GM10847 (cell line): ENCODE measurements around the gene LPO.

Source experiments
- POLR2A ChIP-seq: IDR thresholded peaks from 2 replicates; pipeline ENCODE4 v1.6.1; 2011; ENCODE audit not compliant: insufficient read length; ENCODE audit errors: extremely low read depth

The LPO gene

DNA sequence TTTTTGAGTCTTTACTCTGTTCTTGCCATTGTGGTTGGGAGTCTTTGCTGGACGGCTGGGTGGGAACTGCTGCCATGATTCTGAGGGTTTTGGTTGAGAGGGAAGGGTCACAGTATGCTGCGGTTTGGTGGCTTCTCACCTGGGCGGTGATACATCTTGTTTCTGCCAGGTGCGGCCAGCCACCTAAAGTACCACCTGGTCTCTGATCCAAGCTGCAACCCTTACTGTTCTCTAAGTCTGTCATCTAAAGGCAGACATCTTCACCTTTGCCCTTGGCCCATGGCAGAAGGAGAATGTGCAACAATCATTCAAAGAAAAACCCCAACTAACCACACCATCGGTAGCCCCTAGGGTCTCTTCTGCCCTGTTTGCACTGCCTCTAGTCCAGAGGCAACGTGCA lies 62.0 kb downstream of the LPO start:
- TF ChIP-seq POLR2A, result no peak

DNA sequence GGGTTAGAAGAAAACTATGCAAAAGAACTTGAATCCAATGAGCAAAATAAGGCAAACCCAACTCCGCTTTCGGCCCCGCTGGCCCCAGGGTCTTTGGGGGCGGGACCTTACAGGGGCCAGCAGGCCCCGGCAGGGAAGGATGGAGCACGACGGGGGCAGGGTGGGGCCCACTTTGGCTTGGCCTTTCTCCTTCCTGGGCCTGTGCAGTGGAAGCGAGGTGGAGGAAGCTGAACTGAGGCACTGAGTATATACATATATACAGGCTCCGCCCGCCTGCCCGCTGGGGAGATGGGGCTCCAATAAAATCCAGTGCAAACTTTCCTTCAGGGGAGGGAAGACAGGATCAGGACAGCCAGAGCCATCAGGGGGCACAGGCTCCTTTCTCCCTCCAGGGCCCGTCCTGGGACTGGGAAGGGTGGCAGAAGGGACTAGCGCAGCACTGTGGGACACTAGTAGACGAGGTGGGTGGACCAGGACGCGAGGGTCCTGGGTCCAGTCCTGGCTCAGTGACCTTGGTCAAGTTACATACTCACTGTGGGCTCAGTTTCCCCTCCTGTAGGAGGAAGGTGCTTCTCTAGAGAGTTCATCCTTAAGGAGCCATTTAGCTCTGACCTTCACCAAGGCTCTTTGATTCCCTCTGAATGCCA lies 63.2 kb downstream of the LPO start:
- TF ChIP-seq POLR2A, result no peak

DNA sequence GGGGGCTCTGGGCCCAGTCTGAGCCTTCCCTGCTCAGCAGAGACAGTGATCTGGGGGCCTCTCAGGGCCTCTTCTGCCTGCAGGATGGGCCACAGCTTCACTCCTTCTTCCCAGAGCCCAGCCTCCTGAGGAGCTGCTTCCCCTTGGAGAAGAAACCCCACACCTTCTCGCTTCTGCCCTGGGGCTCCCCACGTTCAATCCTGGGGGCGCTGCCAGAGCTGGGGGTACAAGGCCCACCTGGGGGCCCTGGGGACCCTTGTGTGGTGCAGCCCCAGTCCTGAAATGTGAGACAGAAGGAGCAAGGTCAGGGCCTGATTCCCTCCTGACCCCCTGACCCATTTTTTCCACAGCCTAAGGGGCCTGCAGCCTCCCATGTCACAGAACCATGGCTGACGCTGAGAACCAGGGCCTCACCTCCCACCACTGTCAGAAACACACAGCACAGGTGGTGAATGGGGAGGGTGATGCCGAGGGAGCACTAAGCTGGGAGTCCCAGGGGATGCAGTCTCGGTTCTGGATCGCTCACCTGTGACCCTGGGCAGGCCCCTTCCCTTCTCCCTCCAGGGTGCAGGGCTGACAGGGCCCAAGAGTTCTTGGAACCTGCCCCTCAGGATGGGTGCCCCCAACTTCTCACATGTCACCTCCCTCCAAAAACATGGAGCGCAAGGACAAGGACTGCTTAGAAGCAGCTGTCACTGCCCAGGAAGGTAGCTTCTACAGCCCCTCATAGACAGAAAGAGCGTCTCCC lies 64.0 kb downstream of the LPO start:
- TF ChIP-seq POLR2A, result no peak

DNA sequence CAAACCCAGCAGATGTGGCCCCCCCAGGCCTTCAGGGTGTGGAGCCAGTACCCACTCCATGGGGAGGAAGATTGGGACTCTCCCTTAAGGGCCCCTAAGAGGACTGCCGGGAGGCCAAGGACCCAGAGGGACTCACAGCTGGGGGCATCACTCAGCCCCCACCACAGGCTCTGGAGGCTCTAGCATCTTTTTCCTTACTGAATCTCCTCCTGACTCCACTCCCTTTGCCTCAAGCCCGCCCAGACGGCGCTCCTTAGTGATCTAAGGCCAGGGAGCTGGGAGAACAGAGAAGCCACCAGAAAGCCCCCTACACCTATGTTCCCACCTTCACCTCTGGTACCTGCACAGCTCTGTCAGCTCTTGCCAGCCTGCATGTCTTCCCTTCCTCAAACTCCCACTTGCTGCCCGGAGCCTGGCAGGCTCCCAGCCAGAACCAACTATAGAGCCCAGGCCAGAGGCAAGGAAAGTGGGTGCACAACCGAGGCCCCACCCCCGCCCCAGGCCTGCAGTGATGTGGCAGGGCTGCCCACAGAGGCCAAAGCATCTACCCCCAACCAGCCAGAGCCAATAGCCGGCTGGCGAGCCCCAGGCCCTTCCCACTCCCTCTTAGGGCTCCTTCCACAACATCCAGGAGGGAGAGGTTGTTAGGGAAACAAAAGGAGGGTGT lies 64.7 kb downstream of the LPO start:
- no peak for TF ChIP-seq POLR2A

DNA sequence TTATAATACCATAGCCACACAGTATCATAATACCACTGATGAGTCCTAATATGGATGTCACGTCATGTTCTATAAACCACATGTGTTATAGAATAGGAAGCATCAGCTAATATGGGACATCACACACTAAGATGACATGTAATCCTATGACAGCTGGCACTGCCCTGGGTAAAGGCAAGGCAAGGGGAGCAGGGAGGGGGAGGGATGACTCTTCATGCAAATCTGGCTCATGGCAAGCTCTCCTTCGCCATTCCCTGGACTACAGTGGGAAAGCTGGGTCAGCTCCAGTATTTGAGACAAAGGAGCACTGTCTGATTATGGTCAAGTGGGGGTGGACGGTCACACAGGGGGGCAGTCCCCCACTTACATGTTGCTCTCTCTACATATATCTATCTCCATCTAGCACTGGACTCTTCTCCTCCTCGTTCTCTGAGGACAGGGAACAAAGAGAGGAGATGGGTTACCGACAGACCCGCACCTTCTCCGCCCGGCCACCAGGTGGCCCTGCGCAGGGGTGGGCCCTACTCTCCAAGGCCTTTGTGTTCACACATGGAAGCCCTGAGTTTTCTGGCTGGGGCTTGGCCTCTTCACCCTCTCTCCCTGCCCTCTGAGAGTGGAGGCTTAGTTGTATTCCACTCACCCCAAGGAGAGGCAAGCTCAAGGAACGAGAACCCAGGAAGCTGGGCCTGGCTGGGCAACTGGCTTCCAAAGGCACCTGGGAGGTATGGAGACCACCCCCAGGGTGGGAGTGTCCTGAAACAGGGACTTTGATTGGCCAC lies 65.8 kb downstream of the LPO start:
- TF ChIP-seq POLR2A, result no peak

DNA sequence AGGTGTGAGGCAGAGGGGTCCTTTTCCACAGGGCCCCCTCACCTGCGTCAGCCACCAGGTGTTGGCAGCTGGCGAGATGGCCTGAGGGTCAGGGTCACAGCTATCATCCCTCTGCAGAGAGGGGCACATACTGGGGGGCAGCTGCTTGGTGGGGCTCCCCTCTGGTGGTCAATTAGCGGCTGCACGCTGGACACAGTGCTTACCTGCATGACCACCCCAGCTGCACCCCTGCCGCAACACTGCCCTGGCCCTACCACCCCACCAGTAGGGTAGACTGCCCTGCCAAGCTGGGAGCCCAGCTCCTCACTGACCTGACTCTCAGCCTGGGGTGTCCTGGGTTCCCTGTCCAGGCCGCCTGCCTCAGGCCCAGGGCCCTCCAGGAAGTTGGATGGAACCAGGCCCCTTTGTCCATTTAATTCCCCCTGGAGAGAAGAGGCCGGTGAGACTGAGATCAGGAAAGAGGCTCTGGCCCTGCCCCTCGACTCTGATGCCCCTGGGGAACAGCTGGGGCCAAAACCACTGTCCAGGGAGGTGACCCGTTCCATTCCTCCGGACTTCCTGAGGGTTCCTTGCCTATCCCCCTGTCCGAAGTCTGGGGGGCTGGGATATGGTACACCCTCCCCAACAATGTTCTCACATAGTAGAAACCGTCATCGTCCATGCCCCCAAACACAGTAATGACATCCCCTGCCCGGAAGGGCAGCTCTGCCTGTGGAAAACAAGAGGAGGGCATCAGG lies 66.5 kb downstream of the LPO start:
- no peak for TF ChIP-seq POLR2A

DNA sequence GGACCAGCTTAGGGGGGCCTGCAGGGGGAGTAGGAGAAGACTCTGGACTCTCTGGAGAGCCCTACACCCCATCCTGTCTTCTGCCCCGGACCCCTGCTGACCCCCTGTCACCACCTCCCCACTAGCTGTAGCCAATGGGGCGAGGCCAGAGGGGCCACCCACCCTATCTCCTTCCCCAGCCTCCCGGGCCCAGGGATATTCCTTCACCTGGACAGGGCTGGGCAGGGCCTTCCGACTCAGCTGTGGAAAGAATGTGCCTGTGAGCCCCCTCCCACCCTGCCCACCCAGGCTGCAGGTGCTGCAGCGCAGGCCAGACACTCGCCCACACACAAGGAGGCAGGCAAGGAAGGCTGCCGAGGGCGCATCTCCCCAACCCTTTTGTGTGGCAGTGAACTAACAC lies 67.2 kb downstream of the LPO start:
- no peak for TF ChIP-seq POLR2A

DNA sequence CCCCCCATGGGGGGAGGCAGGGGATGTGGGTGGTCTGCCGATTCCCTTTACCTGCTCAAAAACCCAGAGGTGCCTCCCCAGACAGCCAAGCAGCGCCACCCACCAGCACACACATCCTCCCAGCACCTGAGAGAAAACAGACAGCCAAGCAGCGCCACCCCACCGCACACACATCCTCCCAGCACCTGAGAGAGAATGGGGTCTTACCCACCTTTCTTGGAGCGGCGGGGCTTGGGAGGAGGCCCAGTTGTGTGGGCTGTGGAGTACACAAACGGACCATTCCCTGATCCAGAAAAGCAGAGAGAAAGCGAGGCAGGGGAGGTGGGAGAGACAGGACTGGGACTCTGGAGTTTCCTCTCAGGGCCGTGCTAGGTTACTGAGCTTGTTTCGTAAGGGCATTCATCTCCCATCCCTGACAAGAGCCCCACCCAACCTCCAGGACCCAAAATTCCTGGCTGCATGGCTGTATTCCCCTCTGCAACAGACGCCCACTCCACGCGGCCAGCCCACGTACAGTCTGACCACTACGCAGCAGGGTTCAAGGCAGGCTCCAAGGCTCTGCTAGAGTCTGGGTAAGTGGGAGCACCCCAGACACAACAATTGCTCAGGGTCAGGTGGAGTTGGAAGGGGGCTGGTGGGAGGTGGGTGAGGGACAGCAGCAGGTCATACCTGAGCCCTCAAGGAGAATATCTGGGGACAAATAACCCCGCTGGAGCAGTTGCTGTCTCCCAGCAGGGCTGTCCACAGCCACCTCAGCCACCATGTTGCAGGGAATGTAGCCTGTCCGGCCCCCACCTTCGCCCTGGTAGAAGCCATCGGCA lies 68.0 kb downstream of the LPO start:
- no peak for TF ChIP-seq POLR2A

DNA sequence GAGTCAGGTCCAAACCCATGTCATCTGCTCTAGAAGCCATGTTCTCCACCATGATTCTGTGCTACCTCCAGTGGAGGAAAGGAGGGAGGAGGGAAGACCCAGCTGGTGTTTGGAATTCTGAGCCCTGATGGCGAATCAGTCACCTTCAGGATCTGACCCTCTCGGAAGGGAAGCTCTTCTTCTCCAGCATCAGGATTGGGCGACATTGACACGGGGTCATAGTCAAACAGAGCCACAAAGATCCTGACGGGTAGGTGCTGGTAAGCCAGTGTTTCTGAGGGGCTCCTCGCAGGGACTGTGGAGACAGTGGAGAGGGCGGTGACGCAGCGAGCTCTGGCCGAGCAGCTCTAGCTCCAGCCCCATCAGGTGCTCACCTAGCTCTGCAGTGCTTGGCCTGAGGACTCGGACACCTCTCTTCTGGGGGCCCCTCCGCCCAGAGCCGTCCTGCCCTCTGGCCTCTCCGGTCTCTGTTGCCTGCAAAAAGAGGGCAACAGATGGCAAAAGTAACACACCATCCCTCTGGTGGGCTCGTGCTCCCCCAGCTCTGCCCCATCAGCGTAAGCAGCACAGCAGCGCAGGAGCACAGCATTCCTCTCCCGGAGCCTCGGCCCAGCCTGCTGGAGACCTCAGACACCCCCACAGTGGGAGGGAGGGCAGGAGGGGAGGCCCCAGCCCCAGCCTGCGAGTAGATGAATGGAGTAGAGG lies 69.2 kb downstream of the LPO start:
- no peak for TF ChIP-seq POLR2A

DNA sequence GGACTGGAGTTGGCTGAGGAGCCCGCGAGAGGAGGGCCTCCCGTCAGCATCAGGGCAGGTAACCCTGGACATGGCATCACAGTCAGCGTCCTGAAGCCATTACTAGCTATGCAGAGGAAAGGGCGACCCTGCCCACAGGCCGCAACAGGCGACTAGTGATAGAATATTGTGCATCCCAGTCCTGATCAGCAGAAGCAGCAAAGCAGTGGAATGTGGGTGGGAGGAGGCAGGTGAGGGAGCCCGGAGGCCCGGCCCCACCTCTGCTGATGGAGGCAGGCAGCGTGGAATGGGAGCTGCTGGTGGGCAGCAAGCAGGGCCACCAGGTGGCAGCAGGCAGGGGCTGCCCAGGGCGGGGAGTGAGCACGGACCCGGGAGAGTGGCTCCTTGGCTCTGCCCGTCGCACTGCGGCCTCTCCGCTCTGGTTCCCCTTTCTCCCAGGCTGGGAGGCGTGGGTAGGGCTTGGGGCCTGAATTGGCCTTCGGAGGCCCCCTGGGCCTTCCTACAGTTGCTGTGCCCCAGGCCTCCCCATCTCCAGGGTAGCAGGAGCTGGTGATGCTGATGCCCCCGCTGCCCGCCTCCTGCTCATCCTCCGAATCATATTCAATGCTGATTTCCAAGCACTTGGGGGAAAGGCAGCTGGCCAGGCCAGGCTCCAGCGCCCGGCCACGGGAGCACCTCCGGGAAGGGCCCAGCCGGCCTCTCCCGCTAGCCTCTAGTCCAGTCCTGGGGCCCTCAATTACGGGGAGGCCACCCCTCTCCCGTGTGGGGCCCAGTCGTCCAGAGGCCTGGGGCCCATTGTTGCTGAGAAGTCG lies 70.0 kb downstream of the LPO start:
- TF ChIP-seq POLR2A, result no peak

DNA sequence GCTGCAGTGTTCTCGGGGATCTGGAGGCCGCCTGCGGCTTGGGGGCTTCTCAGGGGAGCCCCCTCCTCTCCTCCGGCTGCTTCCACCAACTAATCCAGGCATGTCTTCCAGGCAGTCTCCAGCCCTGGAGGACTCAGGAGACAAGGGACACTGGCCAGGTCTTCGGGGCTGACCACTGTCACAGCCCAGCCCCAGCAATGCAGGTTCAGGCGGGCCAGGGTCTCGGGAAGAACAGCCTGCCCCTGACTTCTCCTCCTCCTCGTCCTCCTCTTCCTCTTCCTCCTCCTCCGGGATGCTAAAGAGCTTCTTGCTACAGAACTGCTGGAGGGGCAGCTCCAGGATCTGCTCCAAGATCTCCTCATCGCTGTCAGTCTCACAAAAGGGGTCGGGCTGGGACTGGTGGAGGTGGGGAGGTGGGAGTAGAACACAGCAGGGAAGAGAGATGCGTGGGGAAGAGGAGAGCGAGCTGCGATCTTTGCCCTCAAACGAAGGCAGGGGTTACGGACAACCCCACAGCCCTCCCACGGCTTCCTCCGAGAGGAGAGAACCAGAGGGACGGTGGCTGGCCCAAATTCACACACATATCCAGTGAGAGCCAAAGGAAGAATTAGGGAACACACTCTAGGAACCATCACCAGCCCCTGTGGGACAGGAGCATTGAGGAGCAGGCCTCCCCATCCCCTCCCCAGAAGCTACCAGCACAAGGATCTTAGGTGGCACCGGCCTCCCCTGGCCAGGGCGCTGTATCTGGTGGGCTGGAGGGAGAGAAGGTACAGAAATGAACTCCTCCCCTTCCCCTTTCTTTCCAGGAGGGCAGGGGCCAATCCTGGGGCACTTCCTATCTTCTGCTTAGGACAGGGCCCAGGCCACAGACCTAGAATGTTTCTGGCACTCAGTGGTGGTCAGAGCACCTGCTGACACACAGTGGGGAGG lies 70.9 kb downstream of the LPO start:
- no peak for TF ChIP-seq POLR2A

DNA sequence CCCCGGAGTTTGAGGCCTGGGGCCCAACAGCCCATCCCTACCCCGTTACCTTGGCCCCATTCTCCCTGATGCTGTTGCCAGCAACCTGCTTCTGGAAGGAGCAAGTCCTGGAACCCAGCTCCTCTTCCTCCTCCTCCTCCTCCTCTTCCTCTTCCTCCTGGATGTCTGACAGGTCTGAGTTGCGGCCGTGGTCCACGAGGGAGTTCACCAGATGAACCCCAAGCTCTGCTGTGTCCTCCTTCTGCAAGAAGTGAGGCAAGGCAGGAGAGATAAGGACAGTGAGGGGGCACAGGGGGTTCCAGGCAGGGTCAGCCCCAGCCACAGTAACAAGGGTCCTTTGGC lies 71.5 kb downstream of the LPO start:
- TF ChIP-seq POLR2A, result no peak
